GM21786 (cell line): Measurements from ENCODE around the gene BHMT.
"Not testable (repeated sequence)": the region's sequence is repeated elsewhere in the genome, so short reads cannot be mapped to it uniquely, and the experiment has no call there.

Experiments used
- ATAC-seq: cut with Tn5 transposase; IDR thresholded peaks from one replicate; pipeline ENCODE4 v1.9.1; 2021; ENCODE audit not compliant: unreplicated experiment

The BHMT gene

GRCh38 chr5:79171635-79172245 lies 60.1 kb downstream of the BHMT start:
- ATAC-seq, result no peak

- ATAC-seq, result no peak
Measured at GRCh38 chr5:79172269-79172668, 60.7 kb downstream of the BHMT start.

- no peak for ATAC-seq
Measured at GRCh38 chr5:79173626-79174025, 62.0 kb downstream of the BHMT start.

- not testable (repeated sequence) for ATAC-seq
Measured at GRCh38 chr5:79180449-79180848, 68.8 kb downstream of the BHMT start.

GRCh38 chr5:79181419-79182022 lies 69.9 kb downstream of the BHMT start:
- ATAC-seq, result no peak
